ENCODE data around the gene EFL1.

- TF ChIP-seq, protein P1, sequence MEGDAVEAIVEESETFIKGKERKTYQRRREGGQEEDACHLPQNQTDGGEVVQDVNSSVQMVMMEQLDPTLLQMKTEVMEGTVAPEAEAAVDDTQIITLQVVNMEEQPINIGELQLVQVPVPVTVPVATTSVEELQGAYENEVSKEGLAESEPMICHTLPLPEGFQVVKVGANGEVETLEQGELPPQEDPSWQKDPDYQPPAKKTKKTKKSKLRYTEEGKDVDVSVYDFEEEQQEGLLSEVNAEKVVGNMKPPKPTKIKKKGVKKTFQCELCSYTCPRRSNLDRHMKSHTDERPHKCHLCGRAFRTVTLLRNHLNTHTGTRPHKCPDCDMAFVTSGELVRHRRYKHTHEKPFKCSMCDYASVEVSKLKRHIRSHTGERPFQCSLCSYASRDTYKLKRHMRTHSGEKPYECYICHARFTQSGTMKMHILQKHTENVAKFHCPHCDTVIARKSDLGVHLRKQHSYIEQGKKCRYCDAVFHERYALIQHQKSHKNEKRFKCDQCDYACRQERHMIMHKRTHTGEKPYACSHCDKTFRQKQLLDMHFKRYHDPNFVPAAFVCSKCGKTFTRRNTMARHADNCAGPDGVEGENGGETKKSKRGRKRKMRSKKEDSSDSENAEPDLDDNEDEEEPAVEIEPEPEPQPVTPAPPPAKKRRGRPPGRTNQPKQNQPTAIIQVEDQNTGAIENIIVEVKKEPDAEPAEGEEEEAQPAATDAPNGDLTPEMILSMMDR (IDR thresholded peaks at IDR 0.05) = no peak
- TF ChIP-seq POLR2A (IDR thresholded peaks at IDR 0.05) = no peak
Observed at GRCh38 chr15:82301296-82302016, 38.9 kb upstream of the EFL1 start.

Data from right lobe of liver (tissue), 4 donors.